Bone marrow (tissue), 2 donors: Measurements from ENCODE around the gene CALY.
A peak's percentile ranks its signal among the peaks of the same experiment; 100 is the strongest.

Experiments used
- DNase-seq, 2 donors: peaks; one replicate each; lab custom pipeline; 2025; lab: John Stamatoyannopoulos, UW

Gene CALY

DNA sequence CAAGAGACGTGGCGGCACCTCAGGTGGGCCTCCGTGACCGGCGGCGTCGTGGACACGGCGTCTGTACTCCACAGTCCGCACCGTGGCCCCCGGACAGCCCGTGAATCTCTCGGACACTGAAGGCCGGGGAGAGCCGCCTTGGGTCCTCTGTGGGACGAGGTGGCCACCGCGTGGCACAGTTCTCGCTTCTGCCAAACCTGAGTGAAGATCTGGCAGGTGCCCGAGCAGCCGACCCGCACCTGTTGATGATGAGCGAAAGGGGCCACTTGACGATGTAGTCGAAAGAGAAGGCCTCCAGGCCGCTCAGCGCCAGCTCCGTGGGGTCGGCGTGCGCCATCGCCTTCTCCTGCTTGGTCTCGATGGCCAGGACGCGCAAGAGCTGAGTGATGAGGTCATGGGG lies 51.5 kb downstream of the CALY start:
- DNase-seq = no peak

DNA sequence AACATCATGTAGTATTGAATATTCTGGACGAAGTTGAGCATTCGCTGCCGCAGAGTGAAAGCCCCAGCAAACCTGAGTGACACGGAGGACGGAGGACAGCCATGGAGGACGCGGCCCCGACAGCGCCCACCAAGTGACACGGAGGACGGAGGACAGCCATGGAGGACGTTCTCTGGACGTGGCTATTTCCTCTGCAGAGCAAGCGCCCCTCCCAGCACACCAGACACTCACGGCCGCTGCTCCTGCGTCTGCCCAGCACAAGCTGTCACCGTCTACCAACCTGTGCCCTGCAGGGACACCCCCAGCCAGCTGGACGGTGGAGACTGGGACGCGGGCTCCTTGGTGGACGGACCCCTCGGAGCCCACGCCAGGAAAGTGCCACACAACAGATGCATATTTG lies 52.8 kb downstream of the CALY start:
- DNase-seq = no peak

DNA sequence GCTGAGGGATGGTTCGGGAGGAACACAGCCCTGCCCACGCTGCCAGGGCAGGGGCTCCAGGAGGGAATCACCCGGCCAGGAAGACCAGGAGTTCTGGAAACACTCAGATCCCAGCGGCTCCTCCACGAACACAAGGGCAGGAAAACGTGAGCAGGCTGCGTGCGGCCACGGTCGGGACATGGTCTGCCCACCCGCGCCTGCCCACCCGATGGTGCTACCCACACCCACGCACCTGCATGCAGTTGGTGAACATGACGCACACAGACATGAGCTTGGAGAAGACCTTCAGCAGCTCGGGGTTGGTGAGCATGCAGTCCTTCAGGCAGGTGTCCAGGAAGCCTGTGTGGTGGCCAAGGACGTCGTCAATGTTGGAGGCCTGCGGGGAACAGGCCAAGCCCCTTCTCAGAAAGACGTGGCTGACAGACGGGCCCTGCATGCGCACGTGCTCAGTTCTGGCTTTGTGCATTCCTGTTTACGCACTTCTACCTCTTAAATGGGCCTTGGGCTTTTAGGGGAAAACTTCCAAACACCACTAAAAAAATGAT lies 53.8 kb downstream of the CALY start:
- DNase-seq = no peak

DNA sequence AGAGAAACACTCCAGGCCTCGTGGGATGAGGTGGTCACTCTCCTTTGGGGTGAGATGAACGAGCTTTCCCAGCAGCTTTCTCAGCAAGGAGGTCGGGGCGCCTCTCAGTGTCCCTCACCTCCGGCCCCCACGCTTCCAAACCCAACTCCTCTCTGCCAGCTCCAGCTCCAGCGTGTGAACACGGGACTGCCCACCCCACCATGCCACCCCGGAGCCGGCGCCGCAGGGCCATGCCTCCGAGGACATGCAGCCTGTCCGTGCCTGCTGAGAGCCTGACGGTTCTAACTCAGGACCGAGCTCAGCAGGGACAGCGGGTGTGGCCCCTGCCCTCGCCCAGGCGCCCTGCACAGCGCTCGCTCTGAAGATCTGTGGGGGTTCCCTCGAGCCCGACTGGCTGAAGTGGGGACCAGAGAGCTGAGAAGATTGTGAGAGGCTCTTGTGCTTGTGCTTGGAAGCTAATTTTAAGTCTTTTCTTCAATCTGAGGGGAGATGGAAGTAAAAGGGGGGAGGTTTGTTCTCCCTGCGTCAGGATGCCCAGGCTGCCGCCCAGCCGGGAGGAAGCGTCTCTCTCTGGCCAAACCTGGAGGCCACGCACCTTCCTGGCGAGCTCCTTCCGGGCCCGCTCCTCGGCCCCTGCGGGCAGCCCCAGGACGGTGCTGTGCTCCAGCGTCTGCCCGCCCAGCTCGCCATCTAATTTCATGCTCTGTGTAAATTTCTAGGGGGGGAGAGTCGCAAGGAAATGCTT lies 54.9 kb downstream of the CALY start:
- no peak for DNase-seq

DNA sequence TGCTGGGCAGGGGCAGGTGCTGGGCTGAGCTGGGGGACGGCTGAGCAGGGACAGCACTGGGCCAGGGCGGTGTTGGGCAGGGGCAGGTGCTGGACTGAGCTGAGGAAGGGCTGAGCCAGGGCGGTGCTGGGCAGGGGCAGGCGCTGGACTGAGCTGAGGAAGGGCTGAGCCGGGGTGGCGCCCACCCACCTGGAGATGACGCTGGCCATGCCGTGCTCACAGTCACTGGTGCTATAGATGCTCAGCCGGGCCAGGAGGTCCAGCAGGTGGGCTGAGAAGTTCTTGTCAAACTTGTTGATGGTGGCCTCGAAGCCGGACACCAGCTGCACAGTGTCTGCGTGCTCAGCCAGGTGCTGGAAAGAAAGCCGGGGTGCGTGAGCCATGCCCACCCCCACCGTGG lies 55.6 kb downstream of the CALY start:
- DNase-seq = no peak

DNA sequence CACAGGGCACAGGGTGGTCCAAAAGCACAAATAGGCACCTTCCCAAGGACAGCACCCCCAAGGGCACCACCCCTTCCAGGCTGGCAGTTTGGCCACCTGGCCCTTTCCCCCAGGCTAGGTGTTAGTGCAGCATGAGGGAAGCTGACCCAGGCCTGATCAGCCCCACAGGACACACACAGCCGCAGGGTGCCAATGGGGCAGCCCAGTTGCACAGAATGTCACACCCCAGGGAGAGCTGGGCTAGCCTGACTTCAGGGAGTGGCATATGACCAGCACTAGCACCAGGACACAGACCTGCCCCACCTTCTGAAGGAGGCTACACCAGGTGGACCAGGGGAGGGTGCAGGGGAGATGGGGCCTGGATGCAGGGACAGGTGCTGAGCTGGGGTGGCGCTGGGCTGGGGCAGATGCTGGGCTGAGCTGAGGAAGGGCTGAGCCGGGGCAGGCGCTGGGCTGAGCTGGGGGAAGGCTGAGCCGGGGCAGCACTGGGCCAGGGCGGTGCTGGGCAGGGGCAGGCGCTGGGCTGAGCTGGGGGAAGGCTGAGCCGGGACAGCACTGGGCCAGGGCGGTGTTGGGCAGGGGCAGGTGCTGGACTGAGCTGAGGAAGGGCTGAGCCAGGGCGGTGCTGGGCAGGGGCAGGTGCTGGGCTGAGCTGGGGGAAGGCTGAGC lies 56.2 kb downstream of the CALY start:
- no peak for DNase-seq

DNA sequence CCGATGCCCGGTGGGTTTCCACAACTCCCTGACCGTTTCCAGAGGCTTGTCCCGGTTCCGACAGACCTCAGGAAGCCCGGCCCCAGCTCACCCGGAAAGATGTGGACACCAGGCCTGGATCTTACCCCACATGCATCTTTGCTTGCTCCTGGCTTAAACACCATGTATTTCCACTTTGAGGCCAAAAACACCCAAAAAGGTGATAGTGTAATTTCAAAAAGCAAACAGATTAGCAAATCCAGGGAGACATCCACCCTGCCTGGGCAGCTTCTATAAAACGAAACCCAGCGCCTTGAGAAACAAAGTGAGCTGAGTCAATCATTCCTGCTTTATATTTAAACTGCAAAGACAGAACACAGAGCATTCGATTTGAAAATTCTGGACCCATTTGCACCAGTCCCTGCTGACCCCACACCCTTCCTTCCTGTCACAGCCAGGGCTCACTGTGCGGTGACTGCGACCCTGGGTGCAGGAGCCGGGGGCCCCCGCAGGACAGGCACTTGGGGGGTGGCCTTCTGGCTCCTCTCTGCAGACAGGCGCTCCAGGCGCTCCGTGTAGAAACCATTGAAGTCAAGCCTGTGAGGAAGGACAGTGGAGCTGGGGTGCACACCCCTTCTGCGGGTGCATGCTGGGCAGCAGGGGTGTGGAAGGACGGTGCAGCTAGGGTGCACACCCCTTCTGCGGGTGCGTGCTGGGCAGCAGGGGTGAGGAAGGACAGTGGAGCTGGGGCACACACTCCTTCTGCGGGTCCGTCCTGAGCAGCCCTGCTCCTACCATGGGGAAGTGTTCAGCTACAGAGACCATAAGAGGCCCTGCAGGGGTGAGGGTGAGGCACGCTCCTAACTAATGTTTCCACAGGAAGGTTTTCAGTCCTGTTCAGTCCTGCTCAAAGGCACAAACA lies 57.1 kb downstream of the CALY start:
- DNase-seq = peak in 1 of 2 donors; percentile 7

DNA sequence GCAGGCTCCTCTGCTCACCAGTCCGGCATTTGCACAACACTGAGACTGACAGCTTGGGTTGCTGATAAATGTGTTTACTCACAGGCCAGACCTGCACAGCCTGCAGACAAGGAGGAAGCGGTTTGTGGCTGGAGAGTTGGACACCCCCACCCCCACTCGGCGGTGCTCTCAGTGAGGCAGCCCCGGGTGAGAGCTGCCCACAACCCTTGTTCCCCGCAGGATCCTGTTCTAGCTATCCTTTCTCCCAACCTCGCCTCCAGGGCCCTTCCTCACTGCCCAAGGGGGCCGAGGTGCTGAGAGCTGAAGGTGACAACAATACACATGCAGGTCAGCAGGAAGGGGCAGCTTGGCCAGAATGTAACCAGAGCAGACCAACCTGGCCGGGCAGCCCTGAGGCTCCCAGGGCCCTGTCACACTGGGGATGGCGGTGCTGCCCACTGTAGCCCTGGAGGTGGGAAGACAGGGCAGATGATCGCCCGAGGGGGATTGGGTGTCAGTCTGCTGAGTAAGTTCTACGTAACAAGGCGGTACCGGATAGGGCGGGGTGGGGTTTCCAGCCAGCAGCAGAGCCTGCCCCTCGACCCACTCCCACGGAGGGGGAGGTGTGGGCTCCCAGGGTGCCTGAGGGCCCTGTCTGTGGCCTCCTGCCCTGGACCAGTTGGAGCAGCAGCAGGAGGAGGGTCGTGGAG lies 58.0 kb downstream of the CALY start:
- peak; percentile 71 to 92 for DNase-seq

DNA sequence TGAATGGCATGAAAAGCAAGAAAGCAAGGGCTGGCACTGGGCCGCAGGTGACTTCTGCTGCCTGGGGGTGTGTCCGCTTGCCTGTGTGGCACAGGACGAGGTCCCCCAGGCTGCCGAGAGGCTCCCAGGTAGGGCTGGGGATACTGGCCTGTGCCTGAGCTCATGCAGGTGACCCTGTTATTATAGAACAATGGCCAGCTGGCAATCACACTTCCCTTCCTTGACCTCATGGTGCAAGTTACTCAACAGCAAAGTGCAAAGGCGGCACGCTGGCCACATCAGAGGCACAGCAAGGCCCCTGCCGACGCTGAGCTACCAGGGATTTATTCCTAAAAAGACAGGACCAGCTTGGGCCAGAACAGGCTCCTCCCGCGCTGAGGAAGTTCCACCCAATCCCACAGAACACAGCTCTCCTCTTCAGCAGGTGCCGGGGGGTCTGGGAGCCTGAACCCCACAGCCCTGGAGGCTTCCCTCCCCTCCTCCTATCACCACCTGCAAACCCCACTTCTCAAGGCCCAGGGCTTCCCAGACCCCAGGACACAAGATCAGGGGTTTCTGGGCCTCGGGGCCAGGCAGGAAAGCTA lies 58.6 kb downstream of the CALY start:
- no peak for DNase-seq

DNA sequence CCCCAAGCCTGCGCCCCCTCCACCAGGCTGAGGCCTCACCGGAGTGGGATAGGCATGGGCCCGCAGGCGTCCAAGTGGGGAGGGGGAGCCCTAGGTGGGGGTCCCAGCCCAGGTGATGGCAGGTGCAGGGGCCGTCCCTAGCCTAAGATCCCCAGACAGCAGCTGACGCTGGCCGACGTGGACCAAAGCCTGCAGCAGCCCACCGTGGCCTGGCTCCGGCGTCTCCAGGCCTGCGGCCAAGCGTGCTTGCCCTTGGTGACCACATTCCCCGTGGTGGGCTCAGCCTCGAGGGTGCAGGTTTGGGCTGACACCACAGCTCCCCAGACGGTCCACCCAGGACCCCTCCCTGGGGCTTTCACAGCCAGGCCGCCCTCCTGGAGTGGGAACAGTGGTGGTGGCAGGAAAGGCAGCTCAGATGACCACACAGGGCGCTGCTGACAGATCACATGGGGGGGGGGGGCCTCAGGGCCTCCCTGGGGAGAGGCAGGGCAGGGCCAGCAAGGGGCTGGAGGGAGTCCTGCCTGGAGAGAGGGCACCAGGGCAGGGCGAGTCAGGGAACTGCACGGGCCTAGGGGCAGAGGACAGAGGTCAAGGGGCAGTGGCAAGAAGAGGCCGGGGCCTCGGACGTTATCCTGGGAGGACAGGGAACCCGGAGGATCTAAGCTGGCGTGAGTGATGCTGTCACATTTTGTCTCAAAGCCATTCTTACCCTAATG lies 59.3 kb downstream of the CALY start:
- DNase-seq = no peak

DNA sequence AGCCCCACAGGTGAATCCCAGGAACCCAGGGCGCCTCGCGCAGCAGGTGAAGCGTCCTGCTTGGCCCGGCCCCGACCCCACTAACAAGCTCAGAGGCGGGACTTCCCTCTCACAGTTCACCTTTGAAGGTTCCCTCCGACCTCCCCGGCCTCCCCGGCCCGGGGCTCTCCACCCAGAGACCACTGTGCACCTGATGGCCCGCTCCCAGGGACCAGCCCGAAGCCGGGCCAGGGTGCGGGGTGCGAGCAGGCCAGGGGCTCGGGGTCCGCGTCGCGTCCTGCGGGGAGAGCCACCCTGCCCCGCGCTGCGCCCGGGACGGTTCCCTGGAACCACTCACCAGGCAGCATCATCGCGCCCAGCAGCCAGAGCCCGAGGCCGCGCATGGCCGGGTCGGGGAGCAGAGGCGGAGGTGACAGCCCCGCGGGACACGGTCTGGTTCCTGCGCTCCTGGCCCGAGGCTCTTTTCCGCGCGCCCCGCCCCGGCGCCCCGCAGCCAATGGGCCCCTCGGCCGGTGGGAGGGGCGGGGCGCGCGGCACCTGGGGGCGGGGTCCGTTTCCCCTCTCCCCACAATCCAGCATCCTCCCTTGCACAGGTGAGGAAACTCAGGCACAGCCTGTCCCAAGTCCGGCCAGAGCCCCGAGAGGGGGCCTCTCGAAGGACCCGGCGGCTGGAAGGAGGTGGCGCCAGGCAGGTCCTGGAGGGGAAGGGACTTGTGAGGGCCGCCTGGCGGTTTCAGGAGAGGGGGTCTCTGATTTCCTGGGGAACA lies 60.1 kb downstream of the CALY start, which contains the start of gene ADAM8:
Gene ADAM8, minus strand, starts transcription at position 434 of the 767 bp plus-strand sequence. Its CDS starts 51 bp downstream, at position 383.
- peak in 1 of 2 donors; percentile 15 for DNase-seq

DNA sequence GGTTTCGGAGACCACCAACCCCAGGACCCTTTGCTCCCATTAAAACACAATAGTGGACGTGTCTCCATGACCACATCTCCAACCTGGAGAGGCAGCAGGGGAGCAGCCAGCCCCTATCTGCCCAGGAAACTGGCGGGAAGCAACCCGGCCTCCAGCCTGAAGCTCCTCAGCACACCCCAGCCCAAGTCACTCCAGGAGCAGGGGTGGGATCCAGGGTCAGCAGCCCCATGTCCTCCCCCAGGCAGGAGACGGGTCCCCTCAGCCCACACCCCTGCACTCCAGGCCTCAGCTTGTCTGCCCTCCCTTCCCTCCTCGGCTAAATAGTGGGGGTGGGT lies 60.6 kb downstream of the CALY start:
- no peak for DNase-seq

DNA sequence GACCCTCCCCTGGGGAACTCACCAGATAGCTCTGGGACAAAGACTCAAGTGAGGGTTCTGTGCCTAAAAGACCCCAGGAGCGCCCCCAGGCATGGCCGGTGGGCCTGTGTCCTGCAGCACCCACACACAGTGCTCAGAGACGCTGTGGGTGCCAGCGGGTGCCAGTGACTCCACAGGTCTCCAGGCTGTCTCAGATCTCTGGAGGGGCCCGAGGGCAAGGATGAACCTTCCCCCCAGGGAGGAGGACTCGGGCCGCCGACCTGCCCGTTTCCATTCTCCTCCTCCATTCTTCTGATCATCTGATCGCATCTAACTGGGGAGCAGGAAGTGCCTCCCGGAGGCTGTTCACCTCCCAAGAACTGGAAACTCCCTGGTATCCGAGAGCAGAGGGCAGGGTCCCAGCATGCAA lies 61.0 kb downstream of the CALY start:
- peak in 1 of 2 donors; percentile 64 for DNase-seq

DNA sequence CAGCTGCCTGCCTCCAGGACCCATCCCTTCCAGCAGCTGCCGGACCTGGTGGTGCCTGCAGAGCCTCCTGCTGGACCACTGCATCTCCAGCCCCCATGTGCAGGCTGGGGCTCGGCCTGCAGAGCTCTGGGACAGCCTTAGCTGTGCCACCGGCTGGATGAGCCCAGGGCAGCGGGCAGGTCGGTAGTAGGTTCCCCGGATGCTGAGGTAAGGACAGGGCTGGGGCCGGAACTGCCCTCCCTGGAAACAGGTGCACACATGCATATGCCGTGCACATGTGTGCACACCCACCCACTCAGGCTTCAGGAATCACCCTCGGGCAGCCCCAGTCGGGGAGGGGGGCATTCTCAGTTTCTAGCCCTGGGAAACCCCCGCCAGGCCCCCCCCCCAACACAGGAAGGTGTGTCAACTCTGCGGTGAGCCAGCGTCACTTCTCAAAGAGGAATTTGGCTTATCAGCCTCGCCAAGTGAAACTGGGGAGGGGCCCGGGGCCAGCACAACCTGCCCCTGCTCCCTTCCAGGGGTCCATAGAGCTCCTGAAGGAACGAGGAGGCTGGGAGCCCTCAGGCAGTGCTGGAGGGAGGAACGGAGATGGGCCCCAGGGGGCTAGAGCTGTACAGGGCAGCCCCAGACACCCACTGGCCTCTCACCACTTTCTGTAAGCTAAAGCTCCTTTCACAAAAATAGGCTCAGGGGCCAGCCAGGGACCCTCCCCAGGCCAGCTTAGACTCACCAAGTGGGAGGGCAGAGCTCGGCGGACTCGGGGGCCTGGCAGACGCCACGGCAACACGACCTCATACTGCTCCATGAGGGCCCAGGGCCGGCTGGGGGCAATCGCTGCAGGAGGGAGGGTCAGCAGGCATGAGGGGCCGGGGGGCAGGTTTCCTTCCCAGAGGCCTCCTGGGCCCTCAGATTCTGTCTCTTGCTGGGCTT lies 61.7 kb downstream of the CALY start:
- peak; percentile 40 to 57 for DNase-seq
